Measurements from ENCODE around the gene LRMDA. TPM values are rescaled to one million over a fixed set of nuclear protein-coding genes. Genes with fewer than 3 reads are reported as not detected.

LRMDA gene
- polyA plus RNA-seq, 3 donors: 39.8 to 59.6 (median 56.4) TPM

DNA sequence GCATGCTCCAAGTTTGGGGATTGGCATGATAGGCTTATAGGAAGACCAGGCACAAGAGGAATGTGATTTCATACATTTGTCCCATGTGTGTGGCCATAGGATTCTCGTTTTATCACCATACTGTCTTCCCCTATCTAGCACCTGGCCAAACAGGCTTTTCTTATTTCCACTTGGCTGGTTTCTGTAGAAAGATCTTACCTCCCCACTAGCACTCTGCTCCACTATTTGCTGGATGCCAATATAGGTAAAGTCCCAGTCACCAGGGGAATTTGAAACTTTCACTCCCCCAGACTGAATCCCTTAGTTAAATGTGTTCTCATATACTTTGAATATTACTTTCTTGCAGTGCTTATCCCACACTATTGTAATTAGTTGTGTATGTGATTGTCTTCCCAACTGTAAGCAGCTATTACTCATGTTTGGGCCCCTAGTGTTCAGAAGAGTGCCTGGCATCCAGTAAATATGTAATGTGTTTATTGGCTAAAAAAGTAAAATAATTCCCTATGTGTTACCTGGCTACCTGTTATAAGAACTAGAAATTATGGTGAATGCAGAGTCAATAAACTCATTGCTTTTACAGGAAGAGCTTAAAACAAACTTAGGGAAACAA, 109.0 kb downstream of the LRMDA start:
- peaks cover 22% of the 10 kb centered on the region for H3K4me1 Mint-ChIP-seq
- H3K9me3 Mint-ChIP-seq: no peaks in the 10 kb centered on the region
- WGBS (ENCODE audit: insufficient coverage): no CpG with 5 or more reads among the region's 1 CpG
- peaks cover 16 to 19% of the 10 kb centered on the region in 2 donors for H3K4me1 ChIP-seq (ENCODE audit: control insufficient read depth in 1 of 2, insufficient read depth in 2 of 2, low read length in 2 of 2)
- H3K27ac ChIP-seq (ENCODE audit: low read depth in 1 of 2, low read length in 2 of 2): no peak overlapping the region
- no peak overlapping the region for H3K27ac Mint-ChIP-seq
- H3K9me3 ChIP-seq (replicated peaks in 1 of 2; ENCODE audit: control insufficient read depth in 1 of 2, insufficient read depth in 1 of 2, low read length in 2 of 2): no peaks in the 10 kb centered on the region
- peaks cover 25 to 33% of the 10 kb centered on the region in 2 donors for H3K36me3 Mint-ChIP-seq
- no peak overlapping the region for H3K4me3 Mint-ChIP-seq
- H3K79me2 ChIP-seq (ENCODE audit: insufficient read depth, low read length): peaks cover 45% of the 10 kb centered on the region
- no peak overlapping the region for H3K9ac ChIP-seq (ENCODE audit: insufficient read depth, low read length, poor library complexity, severe bottlenecking)
- no peak for DNase-seq
- no peaks in the 10 kb centered on the region for H3K27me3 ChIP-seq (ENCODE audit: control insufficient read depth in 2 of 2, insufficient read depth in 2 of 2, low read length in 2 of 2)
- H3K4me2 ChIP-seq (replicated peaks; ENCODE audit: extremely low read depth, low read length, poor library complexity, severe bottlenecking): no peak overlapping the region
- H4K20me1 ChIP-seq (ENCODE audit: insufficient read depth, low read length): peaks cover 13% of the 10 kb centered on the region
- peaks cover 0 to 1% (median 0%) of the 10 kb centered on the region in 3 donors for H3K27me3 Mint-ChIP-seq (ENCODE audit: low read depth in 3 of 3)
- intact Hi-C loops (cut with micrococcal nuclease): no loop called here
- TF ChIP-seq, protein P1, sequence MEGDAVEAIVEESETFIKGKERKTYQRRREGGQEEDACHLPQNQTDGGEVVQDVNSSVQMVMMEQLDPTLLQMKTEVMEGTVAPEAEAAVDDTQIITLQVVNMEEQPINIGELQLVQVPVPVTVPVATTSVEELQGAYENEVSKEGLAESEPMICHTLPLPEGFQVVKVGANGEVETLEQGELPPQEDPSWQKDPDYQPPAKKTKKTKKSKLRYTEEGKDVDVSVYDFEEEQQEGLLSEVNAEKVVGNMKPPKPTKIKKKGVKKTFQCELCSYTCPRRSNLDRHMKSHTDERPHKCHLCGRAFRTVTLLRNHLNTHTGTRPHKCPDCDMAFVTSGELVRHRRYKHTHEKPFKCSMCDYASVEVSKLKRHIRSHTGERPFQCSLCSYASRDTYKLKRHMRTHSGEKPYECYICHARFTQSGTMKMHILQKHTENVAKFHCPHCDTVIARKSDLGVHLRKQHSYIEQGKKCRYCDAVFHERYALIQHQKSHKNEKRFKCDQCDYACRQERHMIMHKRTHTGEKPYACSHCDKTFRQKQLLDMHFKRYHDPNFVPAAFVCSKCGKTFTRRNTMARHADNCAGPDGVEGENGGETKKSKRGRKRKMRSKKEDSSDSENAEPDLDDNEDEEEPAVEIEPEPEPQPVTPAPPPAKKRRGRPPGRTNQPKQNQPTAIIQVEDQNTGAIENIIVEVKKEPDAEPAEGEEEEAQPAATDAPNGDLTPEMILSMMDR (IDR thresholded peaks at IDR 0.05): peak; percentile 23
- H3K36me3 ChIP-seq (replicated peaks in 1 of 2; ENCODE audit: control insufficient read depth in 1 of 2, insufficient read depth in 2 of 2, low read length in 2 of 2): peaks cover 0 to 19% of the 10 kb centered on the region in 2 donors
- H3K4me3 ChIP-seq (replicated peaks in 1 of 3; ENCODE audit: low read depth in 2 of 3, low read length in 3 of 3): no peak overlapping the region
- no peak overlapping the region for H2AFZ ChIP-seq (ENCODE audit: insufficient read depth, low read depth, low read length, poor library complexity, severe bottlenecking)

DNA sequence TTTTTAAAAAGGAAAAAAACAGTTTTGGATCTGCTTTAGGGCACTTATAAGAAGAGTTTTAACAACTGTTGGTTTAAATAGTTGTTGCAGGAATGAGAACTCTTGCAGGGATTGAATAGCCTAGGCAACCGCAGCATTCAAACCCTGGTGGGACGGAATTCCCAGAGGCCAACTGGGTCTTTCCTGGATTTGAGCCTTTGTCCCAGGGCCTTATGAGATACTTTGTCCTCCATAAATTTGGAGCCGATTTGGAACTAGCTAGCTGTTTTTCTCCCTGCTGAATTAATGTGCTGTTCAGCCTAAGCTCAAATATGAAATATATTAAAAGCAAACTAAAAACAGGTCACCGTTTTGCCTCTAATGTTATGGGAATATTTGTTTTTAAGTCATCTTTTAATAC, 109.6 kb downstream of the LRMDA start:
- TF ChIP-seq, protein P1 (IDR thresholded peaks at IDR 0.05): no peak
- intact Hi-C loops (cut with micrococcal nuclease): no loop called here

More for the DNA sequence above, 109.6 kb downstream of the LRMDA start:
- Histone ChIP-seq H3K9ac (ENCODE audit: insufficient read depth, low read length, poor library complexity, severe bottlenecking) (no peak overlapping the region), H2AFZ (ENCODE audit: insufficient read depth, low read depth, low read length, poor library complexity, severe bottlenecking) (no peak overlapping the region), H3K4me2 (replicated peaks; ENCODE audit: extremely low read depth, low read length, poor library complexity, severe bottlenecking) (no peak overlapping the region), H3K27ac (ENCODE audit: low read depth in 1 of 2, low read length in 2 of 2) (no peak overlapping the region), H3K4me1 (ENCODE audit: control insufficient read depth in 1 of 2, insufficient read depth in 2 of 2, low read length in 2 of 2) (peaks cover 16 to 19% of the 10 kb centered on the region in 2 donors), H3K9me3 (replicated peaks in 1 of 2; ENCODE audit: control insufficient read depth in 1 of 2, insufficient read depth in 1 of 2, low read length in 2 of 2) (no peaks in the 10 kb centered on the region), H3K27me3 (ENCODE audit: control insufficient read depth in 2 of 2, insufficient read depth in 2 of 2, low read length in 2 of 2) (no peaks in the 10 kb centered on the region), H3K4me3 (replicated peaks in 1 of 3; ENCODE audit: low read depth in 2 of 3, low read length in 3 of 3) (no peak overlapping the region), H3K79me2 (ENCODE audit: insufficient read depth, low read length) (peaks cover 45% of the 10 kb centered on the region), H4K20me1 (ENCODE audit: insufficient read depth, low read length) (peaks cover 13% of the 10 kb centered on the region), H3K36me3 (replicated peaks in 1 of 2; ENCODE audit: control insufficient read depth in 1 of 2, insufficient read depth in 2 of 2, low read length in 2 of 2) (peaks cover 0 to 19% of the 10 kb centered on the region in 2 donors)
- H3K9me3 Mint-ChIP-seq: no peaks in the 10 kb centered on the region
- WGBS (ENCODE audit: insufficient coverage): 100% methylated on average over 3 of the region's 4 CpGs
- no peak for DNase-seq
- H3K27ac Mint-ChIP-seq: no peak overlapping the region
- H3K4me1 Mint-ChIP-seq: peaks cover 22% of the 10 kb centered on the region
- peaks cover 0 to 1% (median 0%) of the 10 kb centered on the region in 3 donors for H3K27me3 Mint-ChIP-seq (ENCODE audit: low read depth in 3 of 3)
- H3K4me3 Mint-ChIP-seq: no peak overlapping the region
- H3K36me3 Mint-ChIP-seq: peaks cover 23 to 27% of the 10 kb centered on the region in 2 donors

Data from CD14-positive monocyte (primary cell).